Activated T-cell treated with anti-CD3 and anti-CD28 coated beads for 24 hours (primary cell): Measurements from ENCODE around the gene RPH3AL.
A peak's percentile ranks its signal among the peaks of the same experiment; 100 is the strongest.

Experiments
- DNase-seq: peaks from one replicate; pipeline ENCODE4 v3.0.0-alpha.2; 2020; ENCODE audit warnings: low read depth

RPH3AL gene

GRCh38 chr17:352421-353212 is at the start of gene RPH3AL:
Gene RPH3AL (minus strand): TSS chr17:352807. CDS start chr17:327543, 25,264 bp downstream.
- no peak for DNase-seq

GRCh38 chr17:400257-400656 is 47.6 kb upstream of the RPH3AL start:
- DNase-seq, result no peak

- DNase-seq, result no peak
Measured at GRCh38 chr17:396788-397187, 44.2 kb upstream of the RPH3AL start.

- DNase-seq, result no peak
Measured at GRCh38 chr17:395974-396373, 43.4 kb upstream of the RPH3AL start.

GRCh38 chr17:395179-395578 is 42.6 kb upstream of the RPH3AL start:
- DNase-seq, result no peak

GRCh38 chr17:394718-395095 is 42.1 kb upstream of the RPH3AL start:
- DNase-seq, result no peak

GRCh38 chr17:393806-394717 is 41.5 kb upstream of the RPH3AL start:
- DNase-seq, result no peak

GRCh38 chr17:391850-392249 is 39.2 kb upstream of the RPH3AL start:
- DNase-seq, result no peak

DNA sequence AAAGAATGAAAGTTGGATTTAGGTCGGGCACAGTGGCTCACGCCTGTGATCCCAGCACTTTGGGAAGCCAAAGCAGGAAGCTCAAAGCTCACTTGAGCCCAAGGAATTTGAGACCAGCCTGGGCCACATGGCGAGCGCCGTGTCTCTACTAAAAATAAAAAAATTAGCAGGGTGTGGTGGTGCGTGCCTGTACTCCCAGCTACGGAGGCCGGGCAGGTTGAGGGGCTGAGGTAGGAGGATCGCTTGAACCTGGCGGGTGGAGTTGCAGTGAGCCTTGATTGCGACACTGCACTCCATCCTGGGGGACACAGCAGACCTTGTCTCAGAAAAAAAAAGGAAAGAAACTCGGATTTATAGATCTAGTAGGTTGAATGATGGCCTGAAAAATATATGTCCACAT is 37.4 kb upstream of the RPH3AL start:
- DNase-seq, result no peak

GRCh38 chr17:388087-388486 is 35.5 kb upstream of the RPH3AL start:
- DNase-seq, result no peak

- peak; percentile 61 for DNase-seq
Measured at GRCh38 chr17:386141-386876, 33.7 kb upstream of the RPH3AL start.

DNA sequence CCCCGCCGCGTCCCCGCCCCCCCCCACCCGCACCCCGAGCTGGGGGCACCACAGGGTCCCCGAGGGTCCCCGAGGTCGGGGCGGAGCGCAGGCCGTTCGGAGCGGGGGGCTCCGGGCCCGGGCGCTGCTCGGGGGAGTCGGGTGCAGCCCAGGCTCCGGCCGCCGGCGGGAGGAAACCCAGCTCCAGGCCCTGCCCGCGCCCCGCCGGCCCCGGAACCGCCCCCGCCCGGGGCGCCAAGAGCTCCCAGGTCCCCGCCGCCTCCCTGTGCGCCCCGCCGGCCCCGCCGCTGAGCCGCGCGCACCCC is 33.2 kb upstream of the RPH3AL start:
- no peak for DNase-seq

DNA sequence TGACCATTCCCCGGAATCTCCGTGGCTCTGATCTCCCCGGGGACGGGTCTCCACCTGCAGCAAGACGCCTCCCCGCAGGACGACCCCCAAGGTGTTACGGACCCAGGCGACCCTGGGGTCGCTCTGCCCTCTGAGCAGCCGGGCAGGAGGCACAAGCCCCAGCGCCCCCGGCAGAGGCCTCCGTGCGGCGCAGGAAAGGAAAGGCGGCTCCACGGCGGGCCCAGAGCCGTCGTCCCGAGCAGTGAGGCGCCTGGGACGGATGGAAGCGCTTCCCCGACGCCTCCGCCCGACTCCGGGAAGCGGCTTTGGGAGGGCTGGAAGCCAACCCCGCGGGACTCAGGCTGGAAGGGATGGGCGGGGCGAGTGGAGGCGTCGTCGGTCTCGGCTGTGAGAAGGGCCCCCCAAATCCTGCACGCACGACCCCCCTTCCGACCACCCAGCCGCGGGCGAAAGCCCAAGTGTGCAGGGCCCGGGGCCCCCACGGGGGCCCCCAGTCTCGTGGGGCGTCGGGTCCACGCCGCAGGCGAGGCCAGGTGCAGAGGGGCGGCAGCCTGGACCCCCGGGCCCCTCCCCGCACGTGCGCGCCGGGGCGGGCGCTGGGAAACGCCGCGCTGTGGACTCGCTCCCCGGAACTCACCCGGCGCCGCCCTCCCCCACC is 32.7 kb upstream of the RPH3AL start:
- no peak for DNase-seq

DNA sequence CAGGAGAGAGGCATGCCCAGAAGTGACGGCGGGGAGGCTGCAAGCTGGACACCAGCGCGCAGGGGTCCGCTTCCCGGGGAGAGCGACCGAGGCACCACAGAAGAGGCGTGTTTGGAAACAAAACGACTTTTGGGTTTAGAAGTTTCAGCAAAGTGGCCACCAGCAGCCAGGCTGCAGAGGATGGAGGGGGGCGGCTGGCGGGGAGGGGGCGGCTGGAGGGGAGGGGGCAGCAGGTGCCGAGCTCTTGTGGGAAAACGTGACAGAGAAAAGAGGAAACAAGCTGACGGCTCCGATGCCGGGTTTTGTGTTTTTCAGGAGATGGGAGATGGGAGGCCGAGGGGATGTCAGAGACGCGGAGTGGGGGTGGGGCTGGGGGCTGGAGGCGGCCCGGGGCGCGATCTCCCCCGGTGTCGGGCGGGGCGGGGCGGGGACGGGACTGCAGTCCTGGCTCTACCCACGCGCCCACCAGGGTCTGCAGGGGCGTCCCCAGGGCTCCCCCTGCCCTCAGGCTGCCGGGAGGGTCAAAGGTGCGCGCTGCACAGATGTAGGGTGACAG is 32.1 kb upstream of the RPH3AL start:
- DNase-seq, result no peak

DNA sequence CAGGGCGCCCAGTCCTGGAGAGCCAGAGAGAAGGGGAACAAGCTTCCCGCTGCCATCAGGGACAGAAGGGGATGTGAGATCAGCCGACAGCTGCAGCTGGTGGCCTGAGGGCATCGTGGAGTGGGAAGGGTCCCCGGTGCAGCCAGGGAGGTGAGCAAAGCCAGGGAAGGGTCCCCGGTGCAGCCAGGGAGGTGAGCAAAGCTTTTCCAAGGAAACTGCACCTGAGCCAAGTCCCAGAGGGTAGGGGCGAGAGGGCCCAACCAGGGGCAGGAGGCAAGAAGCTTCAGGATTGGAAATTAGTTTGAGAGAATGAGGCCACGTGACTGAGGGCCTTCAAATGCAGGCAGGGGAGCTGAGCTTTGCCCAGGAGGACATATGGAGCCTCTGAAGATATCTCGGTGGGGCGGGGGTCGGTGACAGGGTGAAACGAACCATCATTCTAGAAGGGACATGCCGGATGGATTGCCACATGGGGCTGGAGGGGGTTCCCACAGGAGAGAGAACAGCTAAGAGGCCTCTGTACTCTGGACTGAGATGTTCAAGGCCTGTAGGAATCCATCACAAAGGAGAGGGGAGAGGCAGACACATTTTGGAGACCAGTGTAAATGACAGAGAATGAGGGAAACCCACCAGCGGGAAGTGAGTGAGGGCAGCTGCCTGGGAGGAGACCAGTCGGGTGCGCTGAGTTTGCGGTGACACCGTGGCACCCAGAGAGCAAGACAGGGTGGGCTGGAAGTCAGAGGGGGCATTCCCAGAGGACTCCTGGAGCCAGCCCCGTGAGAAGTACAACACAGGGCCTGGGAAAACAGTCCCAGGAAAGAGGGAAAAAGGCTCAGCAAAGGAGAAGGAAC is 31.4 kb upstream of the RPH3AL start:
- DNase-seq, result no peak

GRCh38 chr17:382644-383533 is 30.3 kb upstream of the RPH3AL start:
- no peak for DNase-seq

- DNase-seq, result no peak
Measured at GRCh38 chr17:381941-382643, 29.5 kb upstream of the RPH3AL start.

- DNase-seq, result no peak
Measured at GRCh38 chr17:381516-381915, 28.9 kb upstream of the RPH3AL start.
